Measurements from ENCODE around the gene SMIM33.

DNA sequence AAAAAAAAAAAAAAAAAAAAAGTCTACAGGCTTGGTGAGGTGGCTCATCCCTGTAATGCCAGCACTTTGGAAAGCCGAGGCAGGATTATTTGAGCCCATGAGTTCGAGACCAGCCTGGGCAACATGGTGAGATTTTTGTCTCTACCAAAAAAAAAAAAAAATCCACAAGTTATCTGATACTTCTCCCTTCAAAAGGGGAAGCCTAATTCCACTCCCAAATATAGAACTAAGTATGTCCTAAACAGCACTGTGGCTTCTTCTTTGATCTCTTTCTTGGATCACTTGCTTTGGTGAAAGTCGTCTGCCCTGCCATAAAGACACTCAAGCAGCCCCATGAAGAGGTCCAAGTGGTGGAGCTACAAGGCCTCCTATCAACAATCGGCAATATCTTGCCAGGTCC lies 30.6 kb downstream of the SMIM33 start:
- TF ChIP-seq, protein P1, sequence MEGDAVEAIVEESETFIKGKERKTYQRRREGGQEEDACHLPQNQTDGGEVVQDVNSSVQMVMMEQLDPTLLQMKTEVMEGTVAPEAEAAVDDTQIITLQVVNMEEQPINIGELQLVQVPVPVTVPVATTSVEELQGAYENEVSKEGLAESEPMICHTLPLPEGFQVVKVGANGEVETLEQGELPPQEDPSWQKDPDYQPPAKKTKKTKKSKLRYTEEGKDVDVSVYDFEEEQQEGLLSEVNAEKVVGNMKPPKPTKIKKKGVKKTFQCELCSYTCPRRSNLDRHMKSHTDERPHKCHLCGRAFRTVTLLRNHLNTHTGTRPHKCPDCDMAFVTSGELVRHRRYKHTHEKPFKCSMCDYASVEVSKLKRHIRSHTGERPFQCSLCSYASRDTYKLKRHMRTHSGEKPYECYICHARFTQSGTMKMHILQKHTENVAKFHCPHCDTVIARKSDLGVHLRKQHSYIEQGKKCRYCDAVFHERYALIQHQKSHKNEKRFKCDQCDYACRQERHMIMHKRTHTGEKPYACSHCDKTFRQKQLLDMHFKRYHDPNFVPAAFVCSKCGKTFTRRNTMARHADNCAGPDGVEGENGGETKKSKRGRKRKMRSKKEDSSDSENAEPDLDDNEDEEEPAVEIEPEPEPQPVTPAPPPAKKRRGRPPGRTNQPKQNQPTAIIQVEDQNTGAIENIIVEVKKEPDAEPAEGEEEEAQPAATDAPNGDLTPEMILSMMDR (conservative IDR thresholded peaks at IDR 0.05): no peak
- TF ChIP-seq ZFX (IDR thresholded peaks at IDR 0.05): no peak

All from C4-2B (cell line).